GM19467 (cell line): ENCODE results near the gene GPC2.
A peak's percentile ranks its signal among the peaks of the same experiment; 100 is the strongest.

Source experiments
- ATAC-seq: cut with Tn5 transposase; IDR thresholded peaks from one replicate; pipeline ENCODE4 v1.9.1; 2021; ENCODE audit warnings: mild to moderate bottlenecking, moderate library complexity; ENCODE audit not compliant: unreplicated experiment

The GPC2 gene

GRCh38 chr7:100171087-100171681, 6.0 kb downstream of the GPC2 start:
- no peak for ATAC-seq

- no peak for ATAC-seq
Observed at GRCh38 chr7:100170101-100170897, 6.9 kb downstream of the GPC2 start.

GRCh38 chr7:100169147-100169850, 7.9 kb downstream of the GPC2 start:
- ATAC-seq, result no peak

GRCh38 chr7:100167912-100168323, 9.3 kb downstream of the GPC2 start:
- no peak for ATAC-seq

- no peak for ATAC-seq
Observed at GRCh38 chr7:100166970-100167911, 9.9 kb downstream of the GPC2 start.

- no peak for ATAC-seq
Observed at GRCh38 chr7:100166317-100166940, 10.8 kb downstream of the GPC2 start.

- ATAC-seq, result no peak
Observed at GRCh38 chr7:100163871-100164270, 13.3 kb downstream of the GPC2 start.

- ATAC-seq, result no peak
Observed at GRCh38 chr7:100163006-100163531, 14.1 kb downstream of the GPC2 start.

- no peak for ATAC-seq
Observed at GRCh38 chr7:100160067-100160466, 17.1 kb downstream of the GPC2 start.

GRCh38 chr7:100159099-100159623, 18.0 kb downstream of the GPC2 start:
- ATAC-seq, result no peak

GRCh38 chr7:100158229-100159098, 18.7 kb downstream of the GPC2 start, which contains the start of gene TRAPPC14:
Gene TRAPPC14, minus strand, starts transcription at chr7:100158723. Its CDS starts 224 bp downstream, at chr7:100158499.
- ATAC-seq, result peak; percentile 76

- ATAC-seq, result no peak
Observed at GRCh38 chr7:100157334-100158228, 19.6 kb downstream of the GPC2 start.

GRCh38 chr7:100157069-100157333, 20.2 kb downstream of the GPC2 start:
- no peak for ATAC-seq

GRCh38 chr7:100156331-100157068, 20.7 kb downstream of the GPC2 start:
- ATAC-seq, result no peak

- no peak for ATAC-seq
Observed at GRCh38 chr7:100155553-100156317, 21.4 kb downstream of the GPC2 start.

GRCh38 chr7:100154651-100155491, 22.3 kb downstream of the GPC2 start:
- no peak for ATAC-seq
